HG03469 (cell line): Measurements from ENCODE around the gene SPINDOC.
"Not testable (repeated sequence)": the region's sequence is repeated elsewhere in the genome, so short reads cannot be mapped to it uniquely, and the experiment has no call there.

Experiments
- ATAC-seq: cut with Tn5 transposase; IDR thresholded peaks from one replicate; pipeline ENCODE4 v1.9.1; 2021; ENCODE audit warnings: mild to moderate bottlenecking, moderate library complexity, moderate number of reproducible peaks; ENCODE audit not compliant: unreplicated experiment

SPINDOC gene, protein sequence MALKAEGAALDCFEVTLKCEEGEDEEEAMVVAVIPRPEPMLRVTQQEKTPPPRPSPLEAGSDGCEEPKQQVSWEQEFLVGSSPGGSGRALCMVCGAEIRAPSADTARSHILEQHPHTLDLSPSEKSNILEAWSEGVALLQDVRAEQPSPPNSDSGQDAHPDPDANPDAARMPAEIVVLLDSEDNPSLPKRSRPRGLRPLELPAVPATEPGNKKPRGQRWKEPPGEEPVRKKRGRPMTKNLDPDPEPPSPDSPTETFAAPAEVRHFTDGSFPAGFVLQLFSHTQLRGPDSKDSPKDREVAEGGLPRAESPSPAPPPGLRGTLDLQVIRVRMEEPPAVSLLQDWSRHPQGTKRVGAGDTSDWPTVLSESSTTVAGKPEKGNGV

DNA sequence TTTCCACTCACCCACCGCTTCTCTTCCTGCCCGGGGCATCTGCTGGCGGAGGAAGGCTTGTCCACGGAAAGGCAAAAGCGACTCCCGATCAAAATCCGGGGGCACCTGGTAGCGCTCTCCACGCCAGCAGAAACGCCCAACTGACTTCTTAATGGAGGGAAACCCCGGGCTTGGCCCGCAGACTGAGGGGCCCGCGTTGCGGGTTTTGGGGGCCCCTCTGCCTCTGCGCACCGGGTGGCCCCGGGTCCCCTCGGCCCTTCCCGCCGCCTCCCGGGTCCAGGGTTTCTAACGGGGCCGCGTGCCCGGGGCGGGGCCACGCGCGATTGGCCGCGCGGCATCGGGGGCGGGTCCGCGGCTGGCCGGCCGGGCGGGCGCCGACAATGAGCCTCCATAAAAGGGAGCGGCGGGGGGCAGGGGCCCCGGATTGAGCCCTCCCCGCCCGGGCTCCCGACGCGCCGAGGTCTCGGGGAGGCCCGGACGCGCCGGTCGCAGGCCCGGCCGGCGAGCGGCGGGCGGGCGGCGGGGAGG is at the start of gene SPINDOC:
TSS of gene SPINDOC (plus strand) at position 422 of the 528 bp plus-strand sequence. CDS start 231 bp downstream, outside the sequence.
- ATAC-seq: peak; percentile 45

DNA sequence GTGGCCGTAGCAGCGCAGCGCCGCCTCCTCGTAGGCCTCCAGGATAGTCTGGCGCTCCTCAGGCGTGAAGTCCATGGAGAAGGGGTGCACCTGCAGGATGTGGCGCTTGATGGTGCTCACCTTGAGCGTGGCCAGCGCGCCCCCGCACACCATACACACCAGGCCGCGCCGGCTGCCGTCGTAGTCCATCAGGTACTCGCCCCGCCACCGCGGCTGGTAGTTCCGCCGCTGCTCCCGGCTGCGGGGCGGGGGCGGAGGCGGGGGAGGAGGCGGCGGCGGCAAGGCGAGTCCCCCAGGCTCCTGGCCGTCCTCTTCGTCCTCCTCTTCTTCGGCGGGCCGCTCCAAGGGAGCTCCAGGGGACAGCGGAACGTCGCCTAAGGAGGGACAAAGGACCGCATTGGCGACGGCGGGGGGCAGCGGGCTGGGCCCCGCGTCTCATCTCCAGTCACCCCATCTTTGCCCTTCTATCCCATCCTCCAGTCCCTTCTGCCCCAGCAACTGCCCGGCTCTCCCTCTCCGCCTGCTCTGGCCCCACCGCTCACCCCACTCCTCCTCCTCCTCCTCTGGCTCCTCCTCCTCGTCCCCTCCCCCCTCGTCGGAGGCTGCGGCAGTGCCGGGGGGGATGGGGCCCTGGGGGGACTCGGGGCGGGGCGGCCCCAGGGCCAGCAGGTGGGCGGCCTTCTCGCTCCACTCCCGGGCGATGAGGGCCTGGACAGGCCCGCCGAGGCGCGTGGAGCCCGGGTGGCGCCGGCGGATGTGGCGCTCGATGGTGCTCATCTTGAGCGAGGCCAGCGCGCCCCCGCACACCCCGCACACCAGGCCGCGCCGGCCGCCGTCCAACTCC is 49.5 kb upstream of the SPINDOC start:
- no peak for ATAC-seq

DNA sequence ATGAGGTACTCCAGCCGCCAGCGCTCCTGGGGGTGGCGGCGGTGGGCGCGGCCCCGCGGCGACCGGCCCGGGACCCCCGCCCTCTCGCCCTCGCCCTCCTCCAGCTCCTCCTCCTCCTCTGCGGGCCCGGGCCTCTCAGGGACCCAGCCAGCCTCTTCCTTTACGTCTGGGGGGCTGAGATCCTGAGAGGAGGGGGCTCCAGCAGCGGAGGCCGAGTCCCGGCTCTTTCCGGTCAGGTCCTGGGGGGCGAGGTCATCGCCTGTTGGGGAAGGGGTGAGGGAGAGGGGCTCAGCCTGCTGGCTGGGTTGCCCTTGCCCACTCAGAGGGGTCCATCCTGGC is 48.9 kb upstream of the SPINDOC start:
- no peak for ATAC-seq

DNA sequence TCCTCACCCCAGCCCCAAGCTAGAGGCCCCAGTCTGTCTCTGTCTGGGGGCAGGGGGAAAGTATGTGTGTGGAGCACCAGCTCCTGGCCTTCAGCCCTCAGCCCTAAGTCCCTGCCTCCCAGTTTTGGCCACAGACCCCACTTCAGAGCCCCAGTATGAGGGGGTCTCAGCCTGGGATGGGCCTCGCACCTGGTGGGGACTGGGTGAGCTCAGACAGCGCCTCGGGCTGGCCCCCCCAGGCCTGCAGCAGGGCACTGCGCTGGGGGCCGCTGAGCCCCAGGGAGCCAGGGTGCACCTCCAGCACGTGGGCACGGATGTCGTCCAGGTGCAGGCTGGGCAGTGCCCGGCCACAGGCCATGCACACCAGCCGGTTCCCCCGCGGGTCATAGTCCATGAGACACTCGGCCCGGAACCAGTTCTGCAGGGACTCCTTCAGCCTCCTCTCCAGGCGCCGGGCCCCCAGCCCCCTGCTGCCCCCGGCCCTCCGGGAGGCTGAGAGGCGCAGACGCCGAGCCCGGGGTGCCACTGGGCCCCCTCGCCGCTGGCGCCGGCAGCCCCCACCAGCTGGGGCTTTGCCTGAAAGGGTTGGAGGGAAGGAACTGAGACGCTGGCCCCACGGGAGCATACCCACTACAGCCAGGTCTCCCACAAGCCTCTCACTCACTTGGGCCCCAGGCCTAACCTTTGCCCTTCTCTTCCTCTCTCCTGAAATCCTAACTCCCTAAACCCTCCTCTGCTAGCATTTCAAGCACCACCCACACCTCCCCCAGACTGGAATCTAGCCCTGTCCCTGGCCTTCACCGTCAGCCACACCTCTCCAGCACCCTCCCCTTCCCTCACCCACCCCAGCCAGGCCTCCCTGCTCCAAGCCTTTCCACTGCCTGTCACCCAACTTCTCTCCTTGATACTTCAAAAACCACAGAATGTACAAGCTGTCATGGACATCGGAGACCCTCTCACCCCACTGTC is 48.3 kb upstream of the SPINDOC start:
- ATAC-seq: no peak

DNA sequence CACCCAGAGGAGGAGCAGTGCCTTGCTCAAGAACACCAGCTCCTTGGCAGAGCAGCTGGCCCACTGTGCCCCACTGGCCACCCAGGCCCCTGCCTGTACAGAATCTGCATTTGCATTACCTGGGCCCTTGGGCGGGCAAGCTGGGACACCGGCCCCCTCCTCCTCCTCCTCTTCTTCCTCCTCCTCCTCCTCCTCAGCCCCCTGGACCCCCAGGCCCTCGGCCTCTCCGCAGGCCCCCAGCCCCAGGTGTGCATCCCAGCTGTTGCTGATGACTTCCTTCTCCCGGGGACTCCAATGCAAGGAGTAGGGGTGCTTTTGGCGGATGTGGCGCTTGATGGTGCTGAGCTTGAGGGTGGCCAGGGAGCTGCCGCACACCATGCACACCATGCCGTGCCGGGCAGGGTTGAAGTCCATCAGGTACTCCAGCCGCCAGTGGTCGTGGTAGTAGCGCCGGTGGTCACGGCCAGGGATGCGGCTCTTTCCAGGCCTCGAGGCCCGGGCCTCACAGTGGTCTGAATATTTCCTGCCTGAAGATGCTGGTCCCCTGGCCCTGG is 47.5 kb upstream of the SPINDOC start:
- no peak for ATAC-seq

DNA sequence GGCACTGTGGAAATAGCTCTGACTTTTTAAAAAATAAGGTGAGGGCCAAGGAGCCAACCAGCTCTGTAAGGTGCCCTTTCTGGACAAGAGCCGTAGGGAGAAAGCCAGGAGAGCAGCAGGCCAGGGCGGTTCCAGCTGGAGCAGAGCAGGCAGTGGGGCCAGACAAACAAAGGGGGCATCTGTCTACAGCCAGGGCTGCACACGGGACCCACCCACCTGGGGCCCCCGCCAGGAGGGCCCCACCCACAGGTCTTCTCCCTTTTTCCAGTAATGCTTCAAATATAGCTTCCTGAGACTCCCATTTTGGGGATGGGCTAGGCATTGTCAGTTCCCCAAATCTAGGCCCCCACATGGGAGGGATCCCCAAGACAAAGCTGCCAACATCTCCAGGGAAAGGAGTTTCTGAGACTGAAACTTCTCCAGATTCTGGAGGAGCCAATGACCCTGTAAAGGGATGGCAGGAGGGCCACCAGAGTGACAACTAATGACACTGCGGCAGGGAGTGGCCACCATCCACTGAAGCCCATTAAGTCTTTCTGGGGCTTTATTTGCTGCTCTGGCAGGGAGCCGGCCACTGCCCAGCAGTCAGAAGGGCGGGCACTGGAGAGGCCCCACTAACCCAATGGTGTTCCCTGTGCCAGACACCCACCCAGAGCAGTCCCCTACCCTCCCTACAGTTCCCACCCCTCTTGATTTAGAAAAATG is 46.6 kb upstream of the SPINDOC start:
- no peak for ATAC-seq

DNA sequence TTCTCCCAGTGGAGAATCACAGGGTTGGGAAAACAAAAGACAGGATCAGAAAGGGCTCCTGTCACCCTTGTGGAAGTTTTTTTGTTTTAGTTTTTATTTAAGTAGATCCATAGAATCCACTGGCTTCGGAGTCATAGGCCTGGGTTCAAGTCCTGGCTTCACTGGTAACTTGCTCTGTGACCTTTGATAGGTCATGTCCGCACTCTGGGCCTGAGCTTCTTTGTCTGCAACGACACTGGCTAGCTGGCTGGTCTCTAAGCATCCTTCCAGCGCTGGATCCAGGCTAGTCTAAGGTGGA is 46.0 kb upstream of the SPINDOC start:
- ATAC-seq: no peak

DNA sequence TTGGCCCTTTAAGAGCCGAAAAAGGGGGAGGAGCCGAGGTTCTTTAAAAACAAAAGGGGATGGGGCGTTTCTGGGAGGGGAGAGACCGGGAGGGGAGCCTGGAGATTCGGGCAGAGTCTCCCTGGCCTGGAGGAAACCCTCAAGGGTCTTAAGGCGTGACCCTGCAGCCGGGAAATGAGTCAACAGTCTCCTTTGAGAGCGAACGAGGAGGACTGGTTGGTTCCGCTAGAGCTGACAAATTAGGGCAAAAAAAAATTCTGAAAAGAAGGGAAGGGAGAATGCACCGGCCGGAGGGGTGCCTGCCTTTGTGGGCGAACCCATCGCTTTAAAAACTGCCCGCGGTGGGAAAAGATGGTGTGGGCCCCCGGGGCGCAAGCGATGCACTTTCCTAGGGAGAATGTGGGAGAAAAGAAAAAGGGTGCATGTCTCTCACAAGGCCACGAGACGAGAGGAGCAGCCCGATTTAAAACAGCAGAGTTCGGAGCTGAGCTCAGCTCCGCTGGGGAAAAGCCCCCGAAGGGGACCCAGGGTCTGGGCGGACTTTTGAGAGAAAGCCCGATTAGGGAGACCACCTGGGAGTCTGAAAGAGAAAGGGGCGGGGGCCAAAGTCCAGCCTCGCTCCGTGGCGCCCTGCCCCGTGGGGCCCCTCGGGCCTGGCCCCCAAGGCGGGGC is 45.6 kb upstream of the SPINDOC start:
- no peak for ATAC-seq

DNA sequence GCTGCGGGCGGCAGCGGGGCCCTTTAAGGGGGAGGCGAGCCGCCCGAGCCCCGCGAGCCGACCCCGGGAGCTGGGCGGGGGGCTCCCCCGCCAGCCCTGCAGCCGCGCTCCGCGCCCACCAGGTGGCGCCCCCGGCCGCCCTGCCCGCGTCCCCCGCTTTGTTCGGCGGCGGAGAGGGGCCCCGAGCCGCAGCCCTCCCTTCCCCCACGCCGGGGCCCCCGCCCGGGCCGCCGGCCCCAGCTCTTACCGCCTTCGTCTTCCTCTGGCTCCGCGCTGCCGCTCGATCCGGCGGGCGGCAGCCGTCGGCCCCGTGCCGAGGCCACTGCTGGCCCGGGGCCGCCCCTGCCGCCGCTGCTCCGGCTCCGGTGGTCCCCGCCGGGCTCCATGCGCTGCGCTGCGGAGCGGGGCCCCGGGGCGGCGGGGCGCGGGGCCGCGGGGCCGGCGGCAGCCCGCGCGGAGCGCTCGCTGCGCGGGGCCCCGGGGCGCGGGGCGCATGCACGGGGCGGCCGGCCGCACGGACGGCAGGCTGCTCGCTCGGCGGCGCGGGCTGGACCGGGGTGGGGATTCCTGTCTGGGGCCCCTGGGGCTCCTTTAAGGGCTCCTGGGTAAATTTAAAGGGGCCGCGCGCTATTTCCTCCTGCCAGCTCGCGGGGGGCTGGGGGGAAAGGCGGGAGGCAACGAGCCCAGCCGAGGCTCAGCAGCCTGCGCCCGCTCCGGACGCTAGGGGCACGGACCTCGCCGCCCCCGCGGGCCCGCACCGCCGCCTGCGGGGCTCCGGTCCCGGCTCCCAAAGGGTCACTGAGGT is 44.8 kb upstream of the SPINDOC start, which contains the start of gene ZFTA:
TSS of gene ZFTA (minus strand) at position 539 of the 805 bp plus-strand sequence. CDS start at position 386, 153 bp downstream.
- no peak for ATAC-seq

DNA sequence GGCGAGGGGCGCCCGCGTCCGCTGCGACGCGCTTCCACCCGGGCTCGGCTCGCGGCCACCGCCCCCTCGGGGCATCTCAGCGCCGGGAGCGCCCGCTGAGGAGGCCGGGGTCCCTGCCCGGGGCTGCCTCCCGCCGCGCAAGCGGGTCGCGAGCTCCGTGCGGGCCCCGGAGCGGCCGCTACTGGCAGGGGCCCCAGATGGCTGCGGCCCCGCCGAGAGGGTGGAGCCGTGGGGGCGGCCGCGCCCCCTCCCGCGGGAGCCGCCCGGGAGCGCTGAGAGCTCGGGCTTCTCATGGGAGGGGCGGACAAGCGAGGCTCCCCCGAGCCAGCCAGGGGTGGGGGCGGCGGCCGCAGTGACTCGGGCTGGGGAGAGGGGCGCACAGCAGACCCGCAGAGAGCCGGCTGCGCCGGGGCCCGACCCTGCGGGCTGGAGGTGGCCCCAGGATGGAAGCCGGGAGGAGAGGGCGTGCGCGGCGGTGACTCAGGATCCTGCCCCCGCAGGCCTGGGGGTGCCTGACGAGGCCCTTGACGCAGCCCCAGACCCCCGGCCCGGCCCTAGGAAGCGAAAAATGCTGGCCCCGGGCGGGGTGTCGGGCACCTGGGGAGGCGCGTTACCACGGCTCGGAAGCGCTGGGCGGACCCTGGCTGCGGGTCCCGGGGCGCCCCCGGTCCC is 44.1 kb upstream of the SPINDOC start:
- ATAC-seq: no peak

DNA sequence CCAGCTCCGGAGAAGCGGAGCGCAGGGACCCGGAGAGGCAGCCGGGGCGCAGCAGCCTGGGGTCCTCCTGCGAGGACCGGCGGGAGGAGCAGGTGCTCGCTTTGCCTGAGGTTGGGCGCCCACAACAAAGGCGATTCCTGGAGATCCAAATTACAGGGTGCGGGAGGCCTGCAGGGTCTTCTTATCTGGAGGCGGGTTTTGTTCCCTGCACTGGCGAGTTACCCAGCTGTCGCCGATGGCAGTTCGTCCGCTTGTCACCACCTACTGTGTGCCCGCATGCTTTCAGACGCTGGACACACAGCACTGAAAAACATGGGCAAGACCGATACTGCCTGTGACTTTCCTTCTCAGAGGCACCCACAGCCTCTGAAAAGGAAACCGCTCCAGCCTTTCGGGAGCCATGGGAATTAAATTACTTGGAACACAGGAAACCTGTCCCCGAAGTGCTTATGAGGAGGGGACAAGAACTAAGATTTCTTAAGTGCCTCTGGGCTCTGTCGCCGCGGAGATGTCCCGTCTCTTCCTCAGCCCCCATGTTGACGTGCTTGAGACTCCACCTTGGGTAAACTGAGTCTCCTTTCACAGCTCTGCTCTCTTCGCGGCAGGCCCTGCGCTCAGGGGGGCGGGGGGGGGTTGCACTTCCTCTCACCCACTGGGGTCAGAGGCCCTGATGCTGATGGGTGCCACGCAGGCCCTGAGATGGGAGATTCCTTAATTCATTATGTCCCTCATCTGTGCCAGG is 43.4 kb upstream of the SPINDOC start:
- ATAC-seq: no peak

DNA sequence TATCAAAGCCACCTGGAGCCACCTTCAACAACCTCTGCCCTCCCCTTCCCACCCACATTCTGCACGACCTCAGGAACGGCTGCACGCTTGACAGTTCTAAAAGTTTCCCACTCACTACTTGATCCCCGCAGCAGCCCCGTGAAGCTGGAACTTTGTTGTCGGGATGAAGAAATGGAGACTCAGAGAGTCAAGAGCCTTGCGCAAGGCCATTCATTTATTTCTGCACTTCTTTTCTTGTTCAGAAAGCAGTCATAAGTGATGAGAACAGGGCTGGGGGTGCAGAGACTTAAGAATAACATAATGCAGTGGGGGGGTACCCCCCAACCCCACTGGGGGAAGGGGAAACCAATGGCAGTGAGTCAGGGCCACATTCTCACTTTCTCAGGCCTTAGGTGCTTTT is 42.5 kb upstream of the SPINDOC start:
- no peak for ATAC-seq

DNA sequence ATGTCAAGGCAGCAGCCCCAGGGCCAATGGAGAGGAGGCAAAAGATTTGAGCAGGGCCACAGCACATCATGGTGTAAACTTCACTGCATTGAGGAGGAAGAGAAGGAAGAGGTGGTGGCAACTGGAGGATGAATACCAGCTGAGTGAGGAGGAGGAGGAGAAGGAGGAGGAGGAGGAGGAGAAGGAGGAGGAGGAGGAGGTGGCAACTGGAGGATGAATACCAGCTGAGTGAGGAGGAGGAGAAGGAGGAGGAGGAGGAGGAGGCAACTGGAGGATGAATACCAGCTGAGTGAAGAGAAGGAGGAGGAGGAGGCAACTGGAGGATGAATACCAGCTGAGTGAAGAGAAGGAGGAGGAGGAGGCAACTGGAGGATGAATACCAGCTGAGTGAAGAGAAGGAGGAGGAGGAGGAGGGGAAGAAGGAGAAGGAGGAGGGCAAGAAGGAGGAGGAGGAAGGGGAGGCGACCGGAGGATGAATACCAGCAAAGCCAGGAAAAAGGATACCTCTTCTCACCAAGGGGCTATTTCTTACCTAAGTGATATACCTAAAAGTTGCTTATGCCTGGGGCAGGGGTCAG is 41.4 kb upstream of the SPINDOC start:
- not testable (repeated sequence) for ATAC-seq

DNA sequence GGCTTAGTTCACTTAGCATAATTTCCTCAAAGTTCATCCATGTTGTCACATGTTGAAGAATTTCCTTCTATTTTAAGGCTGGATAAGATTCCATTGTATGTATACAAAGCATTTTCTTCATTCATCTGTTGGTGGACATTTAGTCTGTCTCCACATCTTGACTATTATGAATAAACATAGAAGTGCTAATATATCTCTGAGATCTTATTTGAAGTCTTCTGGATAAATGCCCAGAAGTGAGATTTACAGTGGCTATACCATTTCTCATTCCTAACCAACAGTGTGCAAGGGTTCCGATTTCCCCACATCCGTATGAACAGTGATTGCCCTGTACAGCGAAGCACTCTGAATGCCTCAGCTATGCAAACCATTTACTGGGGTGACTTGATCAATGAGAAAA is 38.1 kb upstream of the SPINDOC start:
- ATAC-seq: no peak

DNA sequence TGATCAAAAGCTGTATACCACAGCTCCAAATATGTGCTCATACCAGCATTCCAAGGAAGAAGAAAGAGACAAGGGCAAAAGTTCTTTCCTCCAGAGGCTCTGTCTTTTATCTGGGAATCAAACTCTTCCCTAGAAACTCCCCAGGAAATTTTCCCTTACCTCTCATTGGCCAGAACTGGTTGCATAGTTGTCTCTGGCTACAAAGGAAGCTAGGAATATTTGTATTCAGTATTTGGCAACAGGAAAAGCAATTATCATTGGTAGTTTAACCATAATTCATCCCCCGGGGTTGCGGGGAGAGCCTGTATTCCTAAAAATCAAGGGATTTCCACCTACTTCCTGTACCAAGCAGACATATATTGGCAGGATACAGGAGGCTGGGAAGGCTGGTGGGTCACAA is 34.2 kb upstream of the SPINDOC start:
- no peak for ATAC-seq

DNA sequence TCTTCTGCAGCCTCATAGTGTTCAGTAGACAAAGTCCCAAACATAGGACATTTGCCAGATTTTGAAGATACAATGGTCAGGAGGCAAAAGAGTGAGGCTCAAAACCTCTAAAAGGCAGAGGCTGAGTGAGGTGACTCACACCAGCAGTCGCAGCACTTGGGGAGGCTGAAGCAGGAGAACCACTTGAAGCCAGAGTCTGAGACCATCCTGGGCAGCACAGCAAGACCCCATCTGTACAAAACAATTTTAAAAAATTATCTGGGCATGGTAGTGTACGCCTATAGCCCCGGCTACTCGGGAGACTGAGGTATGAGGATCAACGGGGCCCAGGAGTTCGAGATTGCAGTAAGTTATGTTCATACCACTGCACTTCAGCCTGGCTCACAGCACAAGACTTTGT is 30.5 kb upstream of the SPINDOC start:
- ATAC-seq: no peak
